Measurements from ENCODE around the gene RIMS4.

Gene RIMS4

GRCh38 chr20:44717986-44718385, 92.4 kb downstream of the RIMS4 start:
- no peak overlapping the region for H3K4me3 ChIP-seq (ENCODE audit: low read length)
- no peak for DNase-seq (ENCODE audit: low read depth)
- TF ChIP-seq CTCF (IDR thresholded peaks at IDR 0.05; ENCODE audit: insufficient read depth, low read depth, low read length, missing control alignments) = peak; percentile 40

GRCh38 chr20:44716309-44717106, 93.8 kb downstream of the RIMS4 start:
- DNase-seq (ENCODE audit: low read depth) = peak; percentile 54
- no peak overlapping the region for H3K4me3 ChIP-seq (ENCODE audit: low read length)
- TF ChIP-seq CTCF (IDR thresholded peaks at IDR 0.05; ENCODE audit: insufficient read depth, low read depth, low read length, missing control alignments) = no peak

GRCh38 chr20:44715499-44716308, 94.6 kb downstream of the RIMS4 start:
- no peak for DNase-seq (ENCODE audit: low read depth)
- no peak overlapping the region for H3K4me3 ChIP-seq (ENCODE audit: low read length)
- TF ChIP-seq CTCF (IDR thresholded peaks at IDR 0.05; ENCODE audit: insufficient read depth, low read depth, low read length, missing control alignments) = no peak

- no peak for TF ChIP-seq CTCF (IDR thresholded peaks at IDR 0.05; ENCODE audit: insufficient read depth, low read depth, low read length, missing control alignments)
- no peak within 1 kb of the TSS for H3K4me3 ChIP-seq (ENCODE audit: low read length)
- DNase-seq (ENCODE audit: low read depth) = peak; percentile 74
These were observed 95.4 kb downstream of the RIMS4 start, which contains the start of gene CCN5 for GRCh38 chr20:44714701-44715498. CCN5 (plus strand) TSS chr20:44715369; CDS start chr20:44715391, 22 bp downstream.

- no peak overlapping the region for H3K4me3 ChIP-seq (ENCODE audit: low read length)
- no peak for TF ChIP-seq CTCF (IDR thresholded peaks at IDR 0.05; ENCODE audit: insufficient read depth, low read depth, low read length, missing control alignments)
- no peak for DNase-seq (ENCODE audit: low read depth)
These were observed 96.1 kb downstream of the RIMS4 start for GRCh38 chr20:44714102-44714700.

GRCh38 chr20:44711237-44711636, 99.1 kb downstream of the RIMS4 start:
- no peak for TF ChIP-seq CTCF (IDR thresholded peaks at IDR 0.05; ENCODE audit: insufficient read depth, low read depth, low read length, missing control alignments)
- no peak for DNase-seq (ENCODE audit: low read depth)

More at GRCh38 chr20:44711237-44711636, 99.1 kb downstream of the RIMS4 start:
- no peak overlapping the region for H3K4me3 ChIP-seq (ENCODE audit: low read length)
